Endothelial cell of hepatic sinusoid (primary cell): ENCODE results near the gene IFT81.

Experiments
- in situ Hi-C: cut with HindIII; loops from 2 replicates; pipeline ENCODE4 v1.10.0; 2017; ENCODE audit warnings: low sequenced_read_pairs

The IFT81 gene

DNA sequence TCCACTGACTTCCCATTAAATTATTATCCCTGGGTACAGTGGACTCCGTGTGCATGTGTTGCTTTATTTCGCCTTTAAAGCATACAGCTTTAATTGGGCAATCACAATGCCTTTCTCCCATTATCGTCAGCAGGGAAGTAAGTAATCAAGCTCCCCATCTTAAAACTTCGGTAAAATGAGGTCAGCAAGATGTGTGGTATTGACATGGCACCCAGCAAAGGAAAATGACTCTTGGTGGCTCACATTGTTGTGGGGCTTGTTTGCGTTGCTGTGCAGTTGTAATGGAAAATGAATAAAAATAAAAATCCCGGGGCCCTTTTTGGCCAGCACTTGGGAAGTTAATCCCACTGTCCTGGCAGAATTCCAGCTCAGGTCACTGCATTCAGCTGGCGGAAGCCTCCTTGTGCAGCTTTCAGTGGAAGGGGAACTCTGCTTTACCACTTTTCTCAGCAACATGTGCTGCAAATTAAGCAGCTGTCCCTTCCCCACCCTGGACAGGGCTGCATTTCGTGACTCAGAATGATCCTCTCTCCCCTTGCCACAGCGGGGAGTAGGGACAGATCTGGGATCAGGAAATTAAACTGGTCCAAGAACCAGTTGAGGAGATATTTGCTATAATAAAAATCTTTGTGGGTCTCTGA, 142.9 kb downstream of the IFT81 start:
- in situ Hi-C loops: no loop called here
